GM19452 (cell line): Measurements from ENCODE around the gene MSH5.

Experiments
- ATAC-seq: cut with Tn5 transposase; IDR thresholded peaks from one replicate; pipeline ENCODE4 v1.9.1; 2021; ENCODE audit not compliant: unreplicated experiment

Gene MSH5

DNA sequence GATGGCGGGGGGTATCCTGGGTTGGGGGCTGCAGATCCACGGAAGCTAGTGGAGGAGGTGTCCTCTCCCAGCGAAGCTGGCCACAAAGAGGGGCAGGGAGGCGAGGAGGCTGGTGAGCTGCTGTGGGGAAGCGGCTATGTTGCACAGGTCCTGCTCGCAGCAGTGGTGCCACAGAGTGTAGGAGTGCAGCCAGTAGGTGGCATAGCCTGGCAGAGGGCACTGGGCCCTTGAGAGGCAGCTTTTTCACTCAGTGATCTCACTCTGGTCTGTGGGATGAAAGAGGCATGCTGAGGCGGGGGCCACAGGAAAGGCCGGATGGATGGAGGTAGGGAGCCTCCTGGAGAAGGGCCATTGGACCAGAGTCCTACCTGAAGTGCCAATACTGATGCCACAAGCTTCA lies 27.5 kb upstream of the MSH5 start:
- no peak for ATAC-seq

DNA sequence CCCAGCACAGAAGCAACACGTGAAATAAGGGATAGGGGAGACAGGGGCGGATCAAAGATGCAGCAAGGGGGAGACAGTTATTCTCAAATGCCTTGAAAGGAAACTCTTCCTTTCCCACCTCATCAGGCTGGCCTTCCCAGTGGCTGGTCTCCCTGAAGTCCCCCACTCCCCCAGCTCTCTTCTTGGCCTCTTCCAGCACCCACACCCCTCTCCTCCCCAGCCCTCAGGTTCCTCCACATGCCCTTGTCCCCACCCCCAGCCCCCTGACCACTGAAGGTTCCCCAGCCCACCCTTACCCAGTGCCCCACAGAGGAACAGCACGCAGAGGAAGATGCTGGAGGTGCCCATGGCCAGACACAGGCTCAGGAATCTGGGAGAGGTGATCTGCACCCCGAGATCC lies 26.3 kb upstream of the MSH5 start:
- no peak for ATAC-seq

DNA sequence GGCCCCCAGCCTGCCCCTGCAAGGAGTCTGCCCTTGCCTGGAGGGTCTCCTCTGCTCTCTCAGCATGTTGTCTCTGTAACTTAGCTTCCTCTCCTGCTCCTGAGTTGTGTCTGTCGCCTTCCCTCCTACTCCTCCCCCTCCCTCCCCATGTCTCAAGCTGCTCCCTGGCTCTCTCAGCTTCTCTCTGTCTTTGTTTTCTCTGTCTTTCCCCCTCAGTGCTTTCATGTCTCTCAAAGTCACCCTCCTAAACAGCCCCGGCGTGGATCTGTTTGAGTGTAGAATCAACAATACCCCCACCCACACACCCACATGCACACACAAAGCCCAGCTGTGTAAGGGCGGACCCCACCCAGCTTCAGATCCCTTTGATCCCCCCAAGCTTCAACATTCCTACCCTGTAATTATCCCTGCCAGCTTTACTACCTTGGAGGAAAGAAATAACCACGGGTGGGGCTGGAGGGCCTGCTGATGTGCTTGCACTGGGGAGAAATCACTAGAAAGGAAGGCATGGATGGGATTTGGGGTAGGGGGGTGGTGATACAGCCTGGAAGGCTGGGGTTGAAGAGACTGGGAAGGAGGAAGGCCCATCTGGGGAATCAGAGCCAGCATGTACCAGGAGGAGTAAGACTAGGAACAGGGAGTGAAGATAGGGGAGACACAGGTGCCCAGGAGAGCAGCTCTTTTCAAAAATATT lies 25.7 kb upstream of the MSH5 start:
- ATAC-seq, result no peak

DNA sequence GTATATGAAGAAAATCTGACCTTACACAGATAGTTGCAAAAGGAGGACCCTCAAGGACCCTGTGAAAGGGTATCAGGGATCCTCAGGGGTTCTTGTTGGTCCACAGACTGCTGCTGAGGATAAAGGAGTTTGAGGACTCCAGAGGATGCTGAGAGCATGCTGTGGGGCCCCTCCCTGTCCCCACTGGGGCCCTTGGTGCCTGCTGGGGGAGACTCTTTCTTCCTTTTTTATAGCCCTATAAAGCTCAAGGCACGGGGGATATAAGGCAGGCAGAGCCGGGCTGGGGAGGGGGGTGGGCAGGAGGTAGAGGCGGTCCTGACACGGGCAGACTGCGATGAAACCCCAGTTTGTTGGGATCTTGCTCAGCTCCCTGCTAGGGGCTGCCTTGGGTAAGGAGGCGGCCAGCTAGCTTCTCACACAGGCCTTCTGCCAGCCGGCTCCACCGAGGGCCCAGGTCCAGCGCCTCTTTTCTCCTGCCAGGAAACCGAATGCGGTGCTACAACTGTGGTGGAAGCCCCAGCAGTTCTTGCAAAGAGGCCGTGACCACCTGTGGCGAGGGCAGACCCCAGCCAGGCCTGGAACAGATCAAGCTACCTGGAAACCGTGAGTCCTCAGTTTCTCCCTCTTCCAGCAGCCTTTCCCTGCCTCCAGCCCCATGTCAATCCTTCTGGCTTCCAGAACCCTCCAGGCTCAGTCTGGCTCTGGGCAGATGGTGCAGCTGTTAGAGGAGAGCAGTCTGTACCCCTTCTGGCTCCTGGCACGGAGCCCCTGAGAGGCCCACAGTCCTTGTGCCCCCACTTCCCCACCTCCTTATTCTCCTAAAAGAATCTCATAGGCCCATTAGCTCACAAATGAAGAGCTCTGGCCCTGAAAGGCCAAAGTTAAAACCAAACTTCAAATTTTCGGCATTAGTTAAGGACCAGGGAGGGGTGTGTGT lies 24.5 kb upstream of the MSH5 start, which contains the start of gene LY6G6D:
LY6G6D (plus strand) TSS at position 327 of the 937 bp plus-strand sequence; CDS start at position 335, 8 bp downstream.
- ATAC-seq, result no peak

DNA sequence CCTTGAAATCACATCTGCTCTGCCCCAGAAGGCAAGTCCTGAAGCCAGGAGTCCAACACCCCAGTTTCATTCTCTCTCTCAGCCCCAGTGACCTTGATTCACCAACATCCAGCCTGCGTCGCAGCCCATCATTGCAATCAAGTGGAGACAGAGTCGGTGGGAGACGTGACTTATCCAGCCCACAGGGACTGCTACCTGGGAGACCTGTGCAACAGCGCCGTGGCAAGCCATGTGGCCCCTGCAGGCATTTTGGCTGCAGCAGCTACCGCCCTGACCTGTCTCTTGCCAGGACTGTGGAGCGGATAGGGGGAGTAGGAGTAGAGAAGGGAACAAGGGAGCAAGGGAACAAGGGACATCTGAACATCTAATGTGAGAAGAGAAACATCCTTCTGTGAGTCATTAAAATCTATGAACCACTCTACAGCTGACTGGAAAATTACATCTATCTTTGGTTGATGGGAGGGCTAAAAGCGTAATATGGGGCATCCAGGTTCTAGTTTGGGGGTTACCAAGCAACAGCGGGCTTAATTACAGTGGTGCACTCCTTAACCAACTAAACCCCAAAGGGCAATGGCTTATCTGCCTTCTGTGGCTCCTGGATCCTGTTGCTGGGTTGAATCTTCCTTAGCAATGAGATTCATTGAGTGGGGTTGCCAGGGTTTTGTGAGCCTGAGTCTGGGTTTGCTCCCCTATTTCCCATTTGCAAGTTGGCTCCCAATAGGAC lies 22.1 kb upstream of the MSH5 start:
- ATAC-seq, result no peak

DNA sequence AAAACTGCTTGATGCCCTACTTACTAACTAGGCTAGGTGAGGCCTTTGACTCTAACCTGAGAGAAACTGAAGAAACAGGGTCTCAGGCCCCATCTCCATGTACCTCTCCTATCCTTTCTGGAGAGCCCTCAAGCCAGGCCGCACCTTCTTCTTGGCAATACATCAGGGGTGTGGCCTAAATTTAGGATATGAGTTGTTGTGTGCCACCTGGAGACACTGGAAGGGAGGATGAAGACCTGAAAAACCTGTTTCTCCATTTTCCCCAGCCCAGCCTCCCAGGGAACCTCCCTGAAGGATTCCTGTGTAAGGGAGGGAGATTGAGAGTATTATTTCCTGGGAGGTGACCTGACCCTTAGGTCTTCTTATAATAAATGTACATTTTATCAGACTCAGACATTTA lies 21.5 kb upstream of the MSH5 start:
- no peak for ATAC-seq

DNA sequence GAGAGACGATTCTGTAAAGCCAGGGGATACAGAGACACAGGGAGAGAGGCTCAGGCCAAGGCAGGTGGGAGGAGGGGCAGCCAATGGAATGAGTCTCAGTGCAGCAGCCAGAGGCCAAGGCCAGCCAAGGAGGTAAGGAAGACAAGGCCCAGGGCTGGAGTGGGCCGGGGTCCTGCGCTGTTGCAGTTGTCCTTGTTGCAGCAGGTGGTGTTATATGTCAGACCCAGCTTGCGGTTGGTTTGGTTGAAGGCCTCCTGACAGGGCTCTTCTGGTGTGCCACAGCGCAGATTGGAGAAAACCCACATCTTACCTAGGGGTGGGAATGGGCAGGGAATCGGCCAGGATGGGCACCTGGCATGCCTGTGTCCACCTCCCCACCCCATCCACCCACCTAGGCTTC lies 20.8 kb upstream of the MSH5 start:
- ATAC-seq, result no peak

DNA sequence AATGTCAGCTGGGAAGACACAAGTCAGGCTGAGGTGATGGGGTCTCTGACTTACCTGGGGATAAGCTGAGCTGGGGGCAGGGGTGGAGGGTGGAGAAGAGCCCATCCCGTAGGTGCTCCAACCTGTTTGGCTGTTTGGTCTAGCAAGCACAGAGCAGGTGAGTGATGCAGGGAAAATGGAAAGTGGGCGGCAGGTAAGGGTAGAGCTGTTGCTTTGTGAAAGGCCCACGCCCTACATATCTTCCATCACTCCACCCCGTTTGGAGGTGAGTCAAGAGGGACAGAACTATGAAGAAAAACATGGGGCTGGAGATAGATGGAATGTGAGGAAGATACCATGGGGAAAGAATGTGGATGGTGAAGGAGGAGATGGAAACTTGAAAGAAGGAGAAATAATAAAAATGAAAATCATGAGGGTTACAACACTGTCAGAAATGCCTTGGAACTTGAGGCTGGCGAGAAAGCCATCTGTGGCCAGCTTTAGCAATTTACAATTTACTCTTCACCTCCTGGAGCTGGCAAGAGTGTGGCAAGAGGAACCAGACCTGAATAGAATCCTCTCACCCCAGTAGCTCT lies 19.5 kb upstream of the MSH5 start:
- ATAC-seq, result no peak

DNA sequence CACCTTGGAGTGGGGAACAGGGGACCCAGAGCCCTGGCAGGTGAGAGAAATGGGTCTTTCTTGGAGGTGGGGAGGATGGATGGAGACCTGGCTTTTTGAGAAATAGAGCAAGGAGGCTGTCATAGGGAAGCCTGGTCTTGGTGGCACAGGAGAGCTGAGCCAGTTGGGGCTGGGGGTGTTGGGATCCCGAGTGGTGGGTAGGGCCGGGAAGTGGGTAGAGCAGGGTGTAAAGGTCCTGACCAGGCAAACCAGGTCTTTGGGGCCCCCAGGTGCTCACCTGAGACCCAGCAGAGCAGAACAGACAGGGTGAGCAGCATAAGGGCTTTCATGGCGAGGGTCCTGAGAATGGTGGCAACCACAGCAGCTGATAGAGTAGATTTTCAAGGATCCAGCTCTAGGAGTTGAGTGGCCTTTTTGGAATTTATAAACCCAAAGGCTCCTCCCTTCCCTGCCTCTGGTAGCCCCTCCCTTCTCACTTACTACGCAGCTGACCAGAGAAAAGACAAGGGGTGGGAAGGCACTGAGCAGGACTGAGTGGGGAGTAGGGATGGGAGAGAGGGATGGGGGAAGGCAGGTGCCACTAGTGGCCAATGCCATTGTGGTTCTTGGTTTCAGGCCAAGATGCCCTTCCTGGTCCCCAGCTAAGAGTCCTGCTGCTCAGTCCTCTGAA lies 18.3 kb upstream of the MSH5 start, which contains the start of gene LY6G6C:
LY6G6C (minus strand) TSS at position 396 of the 670 bp plus-strand sequence; CDS start at position 329, 67 bp downstream.
- ATAC-seq, result no peak

DNA sequence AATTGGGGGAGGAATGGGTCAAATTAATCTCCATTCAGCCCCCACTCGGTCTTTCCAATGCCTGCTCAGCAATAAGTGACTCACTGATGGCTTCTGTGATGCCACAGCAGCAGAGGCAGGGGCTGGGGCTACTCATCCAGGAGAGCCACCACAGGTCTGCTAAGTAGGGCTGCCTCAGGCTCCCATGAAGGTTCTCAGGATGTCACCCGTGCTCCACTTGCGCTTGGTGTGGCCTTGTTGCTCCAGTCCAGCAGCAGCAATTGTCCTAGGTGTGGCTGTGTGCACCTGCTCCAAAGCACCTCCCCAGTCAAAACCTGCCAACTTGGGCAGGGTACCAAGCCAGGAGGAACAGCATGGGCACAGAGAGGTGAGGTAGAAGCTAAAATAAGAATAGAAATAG lies 17.6 kb upstream of the MSH5 start:
- ATAC-seq, result no peak

DNA sequence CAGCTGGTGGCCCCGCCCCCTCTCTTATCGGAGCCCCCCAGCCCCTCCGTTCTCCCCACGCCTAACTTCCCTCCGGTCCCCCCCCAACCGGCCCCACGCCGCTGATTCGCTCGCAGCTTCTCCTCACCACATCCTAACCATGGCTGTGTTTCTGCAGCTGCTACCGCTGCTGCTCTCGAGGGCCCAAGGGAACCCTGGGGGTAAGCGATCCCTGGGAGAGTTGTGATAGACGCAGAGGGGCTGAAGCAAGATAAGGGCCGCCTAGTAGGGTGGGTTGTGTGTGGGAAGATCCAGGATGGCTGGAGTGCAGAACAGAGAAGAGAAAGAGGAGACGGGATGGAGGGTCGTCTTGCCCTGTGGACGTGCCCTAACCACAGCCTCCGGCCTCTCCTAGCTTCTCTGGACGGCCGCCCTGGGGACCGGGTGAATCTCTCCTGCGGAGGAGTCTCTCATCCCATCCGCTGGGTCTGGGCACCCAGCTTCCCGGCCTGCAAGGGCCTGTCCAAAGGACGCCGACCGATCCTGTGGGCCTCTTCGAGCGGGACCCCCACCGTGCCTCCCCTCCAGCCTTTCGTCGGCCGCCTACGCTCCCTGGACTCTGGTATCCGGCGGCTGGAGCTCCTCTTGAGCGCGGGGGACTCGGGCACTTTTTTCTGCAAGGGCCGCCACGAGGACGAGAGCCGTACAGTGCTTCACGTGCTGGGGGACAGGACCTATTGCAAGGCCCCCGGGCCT lies 16.4 kb upstream of the MSH5 start, which contains the start of gene MPIG6B:
MPIG6B (plus strand) TSS at position 129 of the 735 bp plus-strand sequence; CDS start at position 140, 11 bp downstream.
- ATAC-seq, result no peak

DNA sequence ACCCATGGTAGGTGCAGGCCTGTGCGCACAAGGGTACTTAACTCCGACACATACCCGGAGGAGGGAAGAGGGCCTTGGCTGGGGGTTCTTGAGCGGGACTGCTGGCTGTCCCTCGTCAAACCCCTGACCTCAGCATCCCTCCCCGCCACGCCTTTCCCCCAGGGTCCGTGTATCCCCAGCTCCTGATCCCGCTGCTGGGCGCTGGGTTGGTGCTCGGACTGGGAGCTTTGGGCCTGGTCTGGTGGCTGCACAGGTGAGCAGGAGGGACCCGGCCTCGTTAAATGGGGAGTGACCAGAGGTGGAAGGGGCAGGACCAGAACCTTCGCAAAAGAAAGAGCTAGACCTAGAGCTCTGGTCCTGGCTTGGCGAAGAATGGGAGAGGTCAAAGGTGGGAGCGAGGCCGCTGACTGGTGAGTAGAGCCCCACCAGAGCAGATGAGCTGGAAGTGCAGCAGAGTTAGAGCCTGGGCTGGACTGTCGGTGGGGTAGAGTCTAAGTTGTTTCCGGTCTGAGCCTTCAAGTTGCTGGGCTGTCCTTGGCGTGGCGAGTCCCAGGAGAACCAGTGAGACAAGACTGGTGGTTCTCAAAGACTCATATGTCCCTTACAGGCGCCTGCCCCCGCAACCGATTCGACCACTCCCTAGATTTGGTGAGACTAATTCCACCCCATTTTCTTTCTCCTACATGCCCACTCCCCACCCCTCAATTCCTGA lies 15.7 kb upstream of the MSH5 start:
- ATAC-seq, result no peak

DNA sequence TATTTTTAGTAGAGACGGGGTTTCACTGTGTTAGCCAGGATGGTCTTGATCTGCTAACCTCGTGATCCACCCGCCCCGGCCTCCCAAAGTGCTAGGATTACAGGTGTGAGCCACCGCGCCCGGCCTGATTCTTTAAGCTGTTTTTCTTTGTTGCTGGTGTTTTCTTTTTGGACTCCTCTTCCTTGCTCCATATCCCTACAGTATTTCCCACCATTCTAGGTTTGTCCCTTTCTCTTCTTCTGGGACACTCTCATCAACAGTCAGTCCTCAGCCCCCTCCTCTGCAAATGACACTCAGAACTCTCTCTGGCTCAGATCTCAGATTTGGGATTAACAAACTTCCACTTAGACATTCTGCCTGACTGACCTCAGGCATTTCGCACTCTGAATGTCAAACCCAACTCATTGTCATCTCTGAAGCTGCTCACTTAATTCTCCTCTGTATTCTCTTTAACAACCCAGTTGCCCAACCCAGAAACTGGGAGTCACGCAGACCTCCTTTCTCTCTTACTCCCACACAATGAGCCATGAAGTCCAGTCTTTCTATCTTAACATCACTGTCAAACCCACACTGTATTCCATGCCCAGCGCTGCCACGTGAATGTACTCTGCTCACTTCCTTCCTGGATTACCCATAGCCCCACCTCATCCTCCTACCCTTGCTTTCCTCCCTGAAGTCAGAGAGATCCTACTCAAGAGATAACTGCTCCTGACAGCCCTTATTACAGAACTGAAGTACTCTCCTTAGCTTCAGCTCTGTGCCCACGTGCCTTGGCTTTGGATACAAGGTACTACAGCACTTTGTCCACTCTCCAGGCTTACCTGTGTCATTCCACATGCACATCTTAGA lies 14.1 kb upstream of the MSH5 start:
- no peak for ATAC-seq

DNA sequence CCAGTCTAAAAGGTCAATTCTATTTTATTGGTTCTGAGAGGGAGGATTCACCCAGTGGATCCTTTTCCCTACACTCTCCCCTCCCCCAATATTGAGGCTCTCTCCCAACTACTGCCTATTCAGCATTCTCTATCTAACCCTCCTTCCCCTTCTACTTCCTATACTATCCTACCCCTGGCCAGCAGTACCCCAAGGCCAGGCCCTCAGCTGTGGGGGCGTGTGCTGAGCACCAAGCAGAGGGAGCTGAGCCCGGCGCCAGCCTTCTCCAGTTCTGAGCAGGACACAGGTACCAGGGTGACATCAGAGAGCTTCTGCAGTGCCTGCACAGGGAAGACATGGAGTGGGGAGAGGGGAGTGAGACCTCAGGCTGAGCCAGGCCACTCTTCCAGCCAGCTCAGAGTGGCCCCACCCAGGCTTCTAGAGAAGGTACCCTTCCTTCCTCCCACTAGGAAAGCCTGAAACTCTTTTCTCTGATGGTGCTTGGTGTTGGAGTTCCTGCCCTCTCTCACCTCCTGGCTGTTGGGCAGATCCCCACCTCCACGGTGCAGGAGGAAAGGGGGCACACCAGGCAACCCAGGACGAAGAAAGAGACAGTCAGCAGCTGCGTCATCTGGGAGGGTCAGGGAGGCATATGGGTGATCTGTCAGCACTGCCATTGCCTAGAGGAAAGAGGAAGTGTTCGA lies 12.6 kb upstream of the MSH5 start:
- no peak for ATAC-seq

DNA sequence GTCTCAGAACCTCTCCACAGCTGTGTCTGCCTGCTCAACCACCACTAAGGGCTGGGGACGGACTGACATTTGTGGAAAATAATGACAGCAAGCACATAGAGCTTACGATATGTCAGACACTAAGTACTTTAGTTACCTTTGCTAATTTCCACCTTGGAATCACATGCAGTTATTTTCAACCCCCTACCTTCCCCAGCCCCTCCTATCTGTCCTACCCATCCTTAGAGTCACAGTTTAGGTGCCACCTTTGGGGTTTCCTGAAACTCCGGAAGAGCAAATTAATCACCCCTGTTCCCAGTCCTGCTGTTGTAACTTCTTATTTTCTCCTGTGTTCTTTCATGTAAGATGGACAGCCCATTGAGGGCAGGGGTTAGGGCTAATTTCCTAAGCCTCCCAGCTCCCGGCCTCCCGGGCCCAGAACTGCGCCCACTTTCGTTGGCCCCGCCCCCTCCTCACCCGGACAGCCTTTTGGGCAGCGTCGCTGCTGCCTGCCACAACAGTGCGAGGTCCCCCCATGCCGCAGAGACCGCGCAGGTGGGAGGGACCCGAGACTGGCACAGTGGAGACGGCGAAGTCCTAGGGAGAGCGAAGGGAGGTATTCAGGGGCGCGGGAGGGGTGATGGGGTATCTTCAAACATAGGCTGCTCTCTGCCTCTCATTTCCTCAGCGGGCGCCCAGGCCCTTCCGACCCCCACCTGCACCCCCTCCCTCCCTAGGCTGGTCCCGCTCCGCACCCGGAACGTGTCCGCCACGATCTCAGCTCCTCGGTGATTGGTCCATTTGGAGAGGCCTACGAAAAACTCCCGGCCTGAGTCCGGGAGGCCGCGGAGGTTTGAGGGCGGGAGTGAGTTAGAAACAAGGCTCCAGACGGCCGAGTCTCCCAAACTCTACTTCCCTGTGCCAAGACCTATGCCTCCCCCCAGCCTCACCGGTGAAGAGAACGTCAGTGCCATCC lies 11.8 kb upstream of the MSH5 start:
- ATAC-seq, result no peak

DNA sequence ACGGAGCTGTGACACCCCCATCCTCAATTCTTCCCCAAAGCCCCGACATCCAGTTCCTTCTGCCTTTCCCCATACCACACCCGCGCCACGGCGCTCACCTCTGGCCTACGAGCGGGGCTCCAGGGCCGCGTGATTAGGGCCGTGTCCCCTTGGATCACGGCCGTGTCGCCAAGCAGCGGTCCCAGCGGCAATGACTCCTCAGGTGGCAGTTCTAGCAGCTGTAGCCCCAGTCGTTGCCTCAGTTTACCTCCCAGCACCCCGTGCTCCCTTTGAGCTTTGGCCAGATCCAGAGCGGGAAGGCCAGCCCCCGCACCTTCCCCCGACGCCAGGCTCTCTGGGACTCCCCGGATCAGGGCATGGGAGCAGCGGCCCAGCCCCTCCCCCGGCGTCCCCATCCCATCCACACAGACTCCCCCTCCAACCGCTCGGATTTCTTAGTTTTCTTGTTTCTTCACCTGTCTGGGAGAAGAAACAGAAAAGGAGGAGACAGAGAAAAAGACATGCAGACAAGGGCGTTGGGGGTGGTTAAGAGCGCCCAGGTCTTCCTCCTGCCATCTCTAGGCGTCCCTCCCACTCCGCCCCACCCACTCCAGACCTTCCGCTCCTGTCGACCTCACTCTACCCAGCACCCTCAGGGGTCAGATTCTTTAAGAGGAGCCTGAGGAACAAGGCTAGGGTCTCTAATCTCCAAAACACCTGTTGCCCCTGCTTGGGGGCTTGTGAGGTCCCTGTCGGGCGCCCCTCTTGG lies 10.9 kb upstream of the MSH5 start, which contains the start of gene DDAH2:
DDAH2 (minus strand) TSS at position 533 of the 748 bp plus-strand sequence; CDS start at position 395, 138 bp downstream.
- no peak for ATAC-seq
